A673 (cell line): ENCODE results near the gene SETD1A.

Experiments
- EZH2 ChIP-seq: fragments of 200-600 bp; sonication (generic); IDR thresholded peaks from 2 replicates; pipeline ENCODE4 v1.6.1; 2017; ENCODE audit warnings: borderline replicate concordance, low read depth, mild to moderate bottlenecking, mixed read lengths, antibody characterized with exemption, low read length; ENCODE audit not compliant: poor library complexity, severe bottlenecking
- TF ChIP-seq, protein P1 (sequence below): fragments of 300-800, 200-600 bp; sonication (generic); conservative IDR thresholded peaks from 2 replicates; pipeline ENCODE4 v1.5.1; 2017; ENCODE audit warnings: low read depth, mild to moderate bottlenecking, antibody characterized with exemption, low read length, moderate library complexity, mixed read lengths

DNA sequence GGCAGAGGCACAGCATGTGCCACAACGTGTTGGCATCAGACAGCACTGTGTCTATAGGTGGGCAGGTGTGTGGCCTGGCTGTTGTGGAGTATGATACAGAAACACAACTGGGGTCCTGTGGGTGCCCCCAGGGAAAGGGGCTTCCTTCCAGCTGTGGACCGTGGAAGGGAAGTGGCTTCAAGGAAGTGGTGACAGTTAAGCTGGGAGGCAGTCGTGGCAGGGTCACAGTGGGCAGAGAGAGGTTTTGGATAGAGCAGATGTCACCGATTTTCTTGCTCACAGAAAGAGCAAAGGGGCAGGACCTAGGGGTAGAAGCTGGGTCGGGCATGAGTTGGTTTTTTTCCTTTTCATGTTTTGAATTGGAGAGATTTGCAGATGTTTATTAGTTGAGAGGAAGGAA lies 19.9 kb upstream of the SETD1A start:
- TF ChIP-seq, protein P1, sequence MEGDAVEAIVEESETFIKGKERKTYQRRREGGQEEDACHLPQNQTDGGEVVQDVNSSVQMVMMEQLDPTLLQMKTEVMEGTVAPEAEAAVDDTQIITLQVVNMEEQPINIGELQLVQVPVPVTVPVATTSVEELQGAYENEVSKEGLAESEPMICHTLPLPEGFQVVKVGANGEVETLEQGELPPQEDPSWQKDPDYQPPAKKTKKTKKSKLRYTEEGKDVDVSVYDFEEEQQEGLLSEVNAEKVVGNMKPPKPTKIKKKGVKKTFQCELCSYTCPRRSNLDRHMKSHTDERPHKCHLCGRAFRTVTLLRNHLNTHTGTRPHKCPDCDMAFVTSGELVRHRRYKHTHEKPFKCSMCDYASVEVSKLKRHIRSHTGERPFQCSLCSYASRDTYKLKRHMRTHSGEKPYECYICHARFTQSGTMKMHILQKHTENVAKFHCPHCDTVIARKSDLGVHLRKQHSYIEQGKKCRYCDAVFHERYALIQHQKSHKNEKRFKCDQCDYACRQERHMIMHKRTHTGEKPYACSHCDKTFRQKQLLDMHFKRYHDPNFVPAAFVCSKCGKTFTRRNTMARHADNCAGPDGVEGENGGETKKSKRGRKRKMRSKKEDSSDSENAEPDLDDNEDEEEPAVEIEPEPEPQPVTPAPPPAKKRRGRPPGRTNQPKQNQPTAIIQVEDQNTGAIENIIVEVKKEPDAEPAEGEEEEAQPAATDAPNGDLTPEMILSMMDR: no peak
- TF ChIP-seq EZH2: no peak
